COLO668 (cell line): ENCODE measurements around the gene ZNF580.

Source experiments
- DNase-seq: peaks from one replicate; lab custom pipeline; 2025; ENCODE audit not compliant: unreplicated experiment; lab: John Stamatoyannopoulos, UW

Gene ZNF580

DNA sequence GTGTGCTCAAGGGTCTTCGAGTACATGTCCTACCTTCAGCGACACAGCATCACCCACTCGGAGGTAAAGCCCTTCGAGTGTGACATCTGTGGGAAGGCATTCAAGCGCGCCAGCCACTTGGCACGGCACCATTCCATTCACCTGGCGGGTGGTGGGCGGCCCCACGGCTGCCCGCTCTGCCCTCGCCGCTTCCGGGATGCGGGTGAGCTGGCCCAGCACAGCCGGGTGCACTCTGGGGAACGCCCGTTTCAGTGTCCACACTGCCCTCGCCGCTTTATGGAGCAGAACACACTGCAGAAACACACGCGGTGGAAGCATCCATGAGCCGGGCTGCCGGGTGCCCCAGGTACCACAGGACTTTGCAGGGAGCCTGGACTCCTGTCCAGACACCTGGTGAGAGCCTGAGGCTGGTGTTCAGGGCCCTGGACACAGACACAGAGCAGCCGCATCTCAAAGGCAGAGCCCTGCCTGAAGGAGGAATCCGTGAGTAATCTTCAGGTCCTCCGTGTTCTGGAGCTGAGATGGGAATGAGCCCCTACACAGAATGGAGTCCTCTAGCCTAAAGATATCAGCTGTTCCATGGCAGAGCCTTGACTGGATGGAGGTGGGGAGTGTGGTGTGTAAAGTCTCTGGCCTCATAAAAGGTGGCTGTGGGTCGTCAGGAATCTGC lies 4.2 kb downstream of the ZNF580 start:
- peak; percentile 59 for DNase-seq

DNA sequence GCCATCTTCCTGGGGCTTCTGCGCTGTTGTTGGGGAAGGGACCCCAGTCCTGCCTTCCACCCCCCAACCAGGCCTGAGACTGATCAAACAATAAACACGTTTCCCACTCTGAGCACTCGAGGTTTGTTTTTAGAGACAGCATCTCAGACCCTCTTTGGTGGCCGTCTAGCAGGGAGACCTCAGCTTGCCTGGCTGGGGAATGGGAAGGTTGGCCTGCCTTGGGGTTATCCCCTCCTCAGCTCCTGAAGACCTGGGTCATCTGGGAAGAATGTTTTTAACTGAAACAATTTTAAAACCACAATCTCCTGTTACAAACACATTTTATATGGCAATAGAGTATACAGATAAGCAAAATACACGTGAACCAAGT lies 4.7 kb downstream of the ZNF580 start:
- DNase-seq = no peak

DNA sequence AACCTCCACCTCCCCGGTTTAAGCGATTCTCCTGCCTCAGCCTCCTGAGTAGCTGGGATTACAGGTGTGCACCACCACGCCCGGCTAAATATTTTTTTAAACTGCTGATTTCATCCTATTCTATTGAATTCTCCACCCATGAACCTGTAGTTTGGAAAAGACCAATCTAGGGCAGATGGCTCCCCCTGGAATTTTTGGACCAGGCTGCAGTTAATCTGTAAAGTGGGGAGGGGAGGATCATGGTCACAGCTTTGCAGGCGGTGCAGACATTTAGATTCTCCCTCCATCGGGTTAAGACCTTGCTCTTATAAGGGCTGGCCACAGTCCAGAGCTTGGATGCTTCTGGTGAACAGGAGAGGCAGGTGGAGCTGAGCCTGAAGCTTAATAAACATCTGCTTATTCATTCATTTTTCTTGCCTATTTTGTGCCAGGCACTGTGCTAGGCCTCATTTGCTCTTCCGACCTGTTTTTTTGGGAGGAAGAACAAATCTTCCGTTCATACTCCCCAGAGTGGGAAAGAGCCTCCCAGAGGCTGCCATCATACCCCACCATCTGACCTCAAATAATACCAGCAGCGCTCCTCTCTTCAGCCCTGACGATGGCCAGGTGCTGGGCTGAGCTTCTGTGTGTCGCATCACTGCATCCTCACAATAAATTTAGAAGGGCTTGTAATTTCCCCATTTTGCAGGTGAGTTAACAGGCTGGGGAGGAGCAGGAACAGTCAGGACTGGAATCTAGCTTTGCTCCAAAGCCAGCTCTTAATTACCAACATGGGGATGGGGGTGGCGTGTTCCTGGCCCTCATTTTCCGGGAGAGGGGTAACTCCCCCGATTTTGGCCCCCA lies 6.3 kb downstream of the ZNF580 start:
- DNase-seq = peak; percentile 43

DNA sequence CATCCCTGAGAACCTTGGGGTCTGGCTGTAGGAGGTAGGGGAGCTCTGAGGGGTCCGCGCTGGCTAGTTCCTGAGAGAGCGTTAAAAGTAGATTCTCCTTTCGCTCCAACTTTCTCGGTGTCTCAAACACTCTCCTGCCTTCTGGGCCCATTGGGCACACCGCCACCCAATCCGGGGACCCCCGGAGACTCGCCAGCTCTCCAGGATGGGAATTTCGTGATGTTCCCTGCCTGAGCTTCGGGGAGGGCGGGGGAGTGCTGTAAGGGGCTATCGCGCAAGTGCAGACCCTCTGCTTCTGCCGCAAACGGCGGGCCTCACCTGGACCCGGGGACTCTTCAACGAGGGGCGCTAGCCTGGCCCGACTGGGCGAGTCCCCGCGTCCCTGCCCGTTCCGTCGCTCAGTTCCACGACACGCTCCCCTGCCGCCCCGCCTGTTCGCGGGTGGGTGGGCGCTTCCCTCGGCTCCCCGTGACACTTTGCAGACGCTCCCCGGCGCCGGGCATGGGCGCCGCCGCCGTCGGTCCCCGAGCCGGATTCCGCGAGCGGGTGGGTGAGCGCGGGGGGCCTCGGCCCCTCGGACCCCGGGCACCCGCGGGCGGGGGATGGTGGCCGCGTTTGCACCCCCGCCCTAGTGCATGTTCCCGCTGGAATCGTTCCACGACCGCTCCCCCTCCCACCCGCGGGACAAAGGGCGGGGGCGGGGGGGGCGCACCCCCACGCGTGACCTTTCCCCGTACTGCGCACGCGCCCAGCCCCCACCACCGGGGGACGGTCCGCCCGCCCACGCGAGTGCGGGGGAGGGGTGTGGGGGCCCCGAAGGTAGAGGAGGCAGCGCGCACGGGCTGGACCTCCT lies 7.2 kb downstream of the ZNF580 start, which contains the start of gene CCDC106:
Gene CCDC106 (plus strand): TSS at position 481 of the 853 bp plus-strand sequence. CDS start 835 bp downstream, outside the sequence.
- peak; percentile 81 for DNase-seq

DNA sequence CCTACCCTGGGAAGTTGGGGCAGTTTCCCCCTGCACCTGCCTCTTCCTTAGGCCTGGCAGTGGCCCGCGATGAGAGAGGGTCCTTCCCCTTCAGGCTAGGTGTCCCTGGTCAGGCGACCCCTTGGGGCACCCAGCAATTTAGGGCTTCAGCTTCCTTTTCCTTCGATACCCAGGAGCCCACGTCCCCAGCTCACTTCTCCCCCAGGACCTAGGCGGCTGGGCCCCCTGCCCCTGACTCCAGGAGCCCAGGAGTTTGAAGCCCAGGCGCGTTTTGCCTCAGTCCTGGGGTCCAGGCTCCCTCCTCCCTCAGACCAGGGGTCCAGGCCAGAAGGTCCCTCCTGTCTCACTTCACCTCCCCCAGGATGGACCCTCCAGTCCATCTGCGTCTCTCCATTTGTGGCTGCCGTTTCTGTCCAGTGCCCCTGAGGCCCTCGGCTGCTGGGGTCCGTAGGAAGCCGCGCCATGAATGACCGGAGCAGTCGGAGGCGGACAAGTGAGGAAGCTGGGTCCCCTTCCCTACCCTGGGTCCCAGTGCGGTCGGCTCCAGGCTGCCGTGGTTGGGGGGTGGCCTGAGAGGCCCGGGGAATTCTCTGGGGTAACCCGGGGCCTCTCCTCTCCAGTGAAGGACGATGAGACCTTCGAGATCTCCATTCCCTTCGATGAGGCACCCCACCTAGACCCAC lies 7.9 kb downstream of the ZNF580 start:
- DNase-seq = no peak

DNA sequence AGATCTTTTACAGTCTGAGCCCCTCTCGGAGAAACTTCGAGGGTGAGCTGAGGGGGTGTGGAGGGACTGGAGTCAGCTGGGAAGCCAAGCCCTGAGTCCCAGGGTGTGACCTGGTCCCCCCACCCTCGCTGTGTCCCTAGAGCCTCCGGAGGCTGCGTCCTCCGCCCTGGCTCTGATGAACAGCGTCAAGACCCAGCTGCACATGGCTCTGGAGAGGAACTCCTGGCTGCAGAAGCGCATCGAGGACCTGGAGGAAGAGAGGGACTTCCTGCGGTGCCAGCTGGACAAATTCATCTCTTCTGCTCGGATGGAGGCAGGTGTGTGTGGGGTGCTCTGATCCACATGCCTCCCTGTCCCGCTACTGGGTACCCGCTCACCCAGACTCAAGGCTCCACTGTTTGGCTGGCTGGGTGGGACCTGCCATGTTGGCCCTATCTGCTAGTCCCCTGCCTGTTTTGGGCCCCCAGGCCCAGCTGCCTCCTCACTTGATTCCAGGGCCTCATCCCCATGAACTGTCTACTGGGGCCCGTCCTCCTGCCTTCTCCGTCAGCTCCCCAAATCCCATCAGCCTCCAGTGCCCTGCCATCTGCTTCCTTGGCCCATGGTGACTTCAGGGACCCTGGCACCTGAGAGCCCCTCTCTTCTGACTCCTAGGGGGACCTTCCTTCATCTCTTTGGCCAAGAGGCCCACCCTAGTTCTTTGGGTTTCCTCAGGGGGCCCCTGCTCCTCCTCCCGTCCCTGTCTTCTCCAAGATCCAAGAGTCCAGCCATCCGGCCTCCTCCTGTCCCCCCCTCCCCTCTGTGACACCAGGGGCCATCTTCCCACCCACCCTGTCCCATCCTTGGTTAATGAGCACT lies 8.7 kb downstream of the ZNF580 start:
- peak; percentile 37 for DNase-seq

GRCh38 chr19:55650126-55650557 lies 9.3 kb downstream of the ZNF580 start:
- DNase-seq = no peak

- no peak for DNase-seq
Measured at GRCh38 chr19:55650602-55651230, 9.9 kb downstream of the ZNF580 start.

- no peak for DNase-seq
Measured at GRCh38 chr19:55651236-55651635, 10.4 kb downstream of the ZNF580 start.

GRCh38 chr19:55652311-55653128 lies 11.7 kb downstream of the ZNF580 start:
- no peak for DNase-seq

DNA sequence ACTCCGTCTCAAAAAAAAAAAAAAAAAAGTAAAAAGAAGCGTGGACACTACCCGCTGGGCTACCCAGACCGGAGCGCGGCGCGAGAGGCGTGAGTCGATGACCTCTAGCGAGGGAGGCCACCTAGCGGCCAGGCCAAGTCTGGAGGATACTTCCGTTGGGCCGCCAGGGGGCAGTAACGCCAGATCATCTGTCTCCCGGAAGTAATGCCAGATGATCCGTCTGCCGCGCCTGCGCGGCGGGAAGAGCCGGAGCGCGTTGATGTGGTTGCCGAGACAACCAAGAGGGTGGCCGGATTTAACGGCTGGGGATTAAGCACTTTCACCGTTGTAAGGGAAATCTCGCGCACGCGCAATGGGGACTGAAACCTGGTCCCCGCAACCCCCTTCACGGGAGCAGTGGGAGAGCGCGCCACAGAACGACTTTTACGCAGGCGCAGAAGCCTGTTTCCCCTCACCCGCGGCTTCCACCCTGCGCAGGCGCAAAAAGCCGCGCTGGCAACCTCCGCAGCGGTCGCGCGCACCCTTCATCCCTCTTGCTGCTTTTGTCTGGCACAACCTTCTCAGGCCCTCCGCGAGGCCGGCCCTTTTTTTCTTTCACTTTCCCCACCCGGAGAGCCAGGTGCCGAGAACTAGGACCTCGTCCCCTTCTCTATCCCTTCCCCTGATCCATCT lies 13.0 kb downstream of the ZNF580 start:
- peak; percentile 99 for DNase-seq

GRCh38 chr19:55654323-55654867 lies 13.6 kb downstream of the ZNF580 start:
- peak; percentile 98 for DNase-seq

DNA sequence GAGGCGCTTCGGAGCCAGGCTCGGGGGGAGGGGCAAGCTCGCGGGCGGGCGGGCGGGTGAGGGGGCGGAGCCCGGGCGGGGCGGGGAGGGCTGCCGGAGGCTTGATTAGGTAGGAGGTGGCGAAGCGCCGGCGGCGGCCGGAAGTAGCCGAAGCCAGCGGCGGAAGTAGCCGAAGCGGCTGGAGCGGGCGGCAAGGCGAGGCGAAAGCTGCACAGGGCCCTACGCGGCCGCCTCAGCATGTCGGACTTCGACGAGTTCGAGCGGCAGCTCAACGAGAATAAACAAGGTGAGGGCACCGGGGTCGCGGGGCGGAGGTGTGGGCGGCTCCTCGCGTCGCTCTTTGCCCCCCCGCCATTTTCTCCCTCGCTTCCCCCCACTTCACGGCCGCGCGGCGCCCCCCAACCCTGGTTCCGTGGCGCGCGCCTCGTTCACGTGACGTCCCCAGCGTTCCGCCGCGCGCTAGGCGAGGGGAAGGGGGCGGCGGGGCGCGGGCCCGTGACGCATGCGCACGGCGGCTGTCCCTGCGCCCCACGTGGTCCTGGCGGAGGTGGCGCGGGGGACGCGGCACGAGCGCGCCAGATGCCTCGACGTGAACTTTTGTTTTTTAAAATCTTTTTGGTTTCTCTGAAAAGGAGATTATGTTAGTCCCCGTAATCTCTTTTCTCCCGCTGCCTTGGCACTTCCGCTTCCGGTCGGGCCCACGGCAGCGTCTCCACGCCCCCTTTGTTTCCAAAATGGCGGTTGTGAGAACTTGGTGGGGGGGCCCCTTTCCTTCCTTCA lies 14.3 kb downstream of the ZNF580 start, which contains the start of gene U2AF2:
Gene U2AF2 (plus strand): TSS at position 168 of the 780 bp plus-strand sequence. CDS start 70 bp downstream, at position 238.
- peak; percentile 93 for DNase-seq

DNA sequence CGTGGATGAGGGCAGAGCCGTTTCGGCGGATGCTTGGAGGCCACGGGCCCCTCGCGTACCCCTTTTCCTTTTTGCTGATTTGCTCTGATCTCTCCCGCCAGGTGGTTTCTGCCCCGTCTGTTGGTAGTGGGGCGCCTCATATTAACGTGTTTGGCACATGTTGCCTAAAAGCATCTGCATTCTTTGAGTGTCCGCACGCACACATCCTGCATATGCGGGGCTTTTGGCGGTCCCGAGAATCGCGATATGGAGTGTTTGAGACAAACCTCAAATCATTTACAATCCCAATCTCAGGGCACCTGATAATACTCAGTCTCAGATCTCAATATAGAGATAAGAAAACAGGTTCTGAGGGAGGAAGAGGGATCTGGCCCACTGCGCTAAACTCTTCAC lies 14.8 kb downstream of the ZNF580 start:
- no peak for DNase-seq

- DNase-seq = no peak
Measured at GRCh38 chr19:55656552-55656951, 15.8 kb downstream of the ZNF580 start.

GRCh38 chr19:55656988-55657747 lies 16.4 kb downstream of the ZNF580 start:
- DNase-seq = peak; percentile 18
